Adrenal gland (tissue), 5 donors: ENCODE data around the gene WLS.

ENCODE experiments used
- POLR2A ChIP-seq, 2 donors: fragments of 450-650 bp; IDR thresholded peaks; one replicate each; pipeline ENCODE4 v1.6.1; 2017; ENCODE audit warnings: antibody characterized with exemption in 2 of 2, mild to moderate bottlenecking in 2 of 2, moderate library complexity in 1 of 2
- TF ChIP-seq, protein P1 (sequence below), 6 experiments: fragments of 450-650 bp in 4 of 6; fragments of 200-600 bp in 2 of 6; sonication (generic) in 1 of 6; IDR thresholded peaks; 1 replicate in 5 of 6; 2 replicates in 1 of 6; pipeline versions ENCODE4 v1.5.1 to v1.8.0; 2016 to 2021; ENCODE audit warnings: antibody characterized with exemption in 6 of 6, mild to moderate bottlenecking in 2 of 6, moderate library complexity in 1 of 6
- donor health status: DM: no; HTN: no; CAD: no.

DNA sequence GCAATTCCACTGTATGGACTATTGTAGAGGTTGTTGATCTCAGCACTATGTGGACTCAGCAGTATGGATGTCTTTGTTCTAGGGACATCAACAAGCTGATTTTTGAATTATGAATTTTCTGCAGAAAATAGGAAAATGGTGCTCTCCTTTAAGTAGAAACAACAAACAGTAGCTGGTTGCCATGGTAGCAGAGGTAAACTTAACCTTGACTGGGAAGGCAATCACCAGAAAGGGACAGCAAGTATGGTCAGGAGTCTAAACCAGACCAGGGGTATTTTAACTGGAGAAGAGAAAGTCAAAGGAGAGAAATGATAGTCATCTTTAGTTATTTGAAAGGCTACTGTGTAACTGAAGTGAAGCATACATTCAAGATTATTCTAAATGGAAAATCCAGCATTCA lies 22.3 kb downstream of the WLS start:
- TF ChIP-seq, protein P1, sequence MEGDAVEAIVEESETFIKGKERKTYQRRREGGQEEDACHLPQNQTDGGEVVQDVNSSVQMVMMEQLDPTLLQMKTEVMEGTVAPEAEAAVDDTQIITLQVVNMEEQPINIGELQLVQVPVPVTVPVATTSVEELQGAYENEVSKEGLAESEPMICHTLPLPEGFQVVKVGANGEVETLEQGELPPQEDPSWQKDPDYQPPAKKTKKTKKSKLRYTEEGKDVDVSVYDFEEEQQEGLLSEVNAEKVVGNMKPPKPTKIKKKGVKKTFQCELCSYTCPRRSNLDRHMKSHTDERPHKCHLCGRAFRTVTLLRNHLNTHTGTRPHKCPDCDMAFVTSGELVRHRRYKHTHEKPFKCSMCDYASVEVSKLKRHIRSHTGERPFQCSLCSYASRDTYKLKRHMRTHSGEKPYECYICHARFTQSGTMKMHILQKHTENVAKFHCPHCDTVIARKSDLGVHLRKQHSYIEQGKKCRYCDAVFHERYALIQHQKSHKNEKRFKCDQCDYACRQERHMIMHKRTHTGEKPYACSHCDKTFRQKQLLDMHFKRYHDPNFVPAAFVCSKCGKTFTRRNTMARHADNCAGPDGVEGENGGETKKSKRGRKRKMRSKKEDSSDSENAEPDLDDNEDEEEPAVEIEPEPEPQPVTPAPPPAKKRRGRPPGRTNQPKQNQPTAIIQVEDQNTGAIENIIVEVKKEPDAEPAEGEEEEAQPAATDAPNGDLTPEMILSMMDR (IDR thresholded peaks at IDR 0.05): no peak
- TF ChIP-seq POLR2A (IDR thresholded peaks at IDR 0.05): no peak
